CD14-positive monocyte (primary cell): ENCODE results near the gene OMD. TPM values are rescaled to one million over a fixed set of nuclear protein-coding genes. Genes with fewer than 3 reads are reported as not detected.

Source experiments
- DNase-seq, 3 donors: peaks; one replicate each; pipeline ENCODE4 v3.0.0-alpha.2; 2011 to 2022
- H2AFZ ChIP-seq: 2 replicates; pipeline ENCODE4 v1.6.0; 2012; ENCODE audit warnings: mild to moderate bottlenecking, low read depth, low read length, inconsistent platforms; ENCODE audit not compliant: insufficient read depth, poor library complexity, severe bottlenecking
- H3K27ac ChIP-seq, 2 donors: 1 replicate in 1 of 2; 2 replicates in 1 of 2; pipeline ENCODE4 v1.5.1; 2012 to 2013; ENCODE audit warnings: low read length in 2 of 2, control low read depth in 1 of 2, inconsistent platforms in 1 of 2, low read depth in 1 of 2, mild to moderate bottlenecking in 1 of 2
- H3K27me3 ChIP-seq, 2 donors: one replicate each; pipeline versions ENCODE4 v1.6.0 to v1.6.1; 2011 to 2013; ENCODE audit warnings: low read length in 2 of 2; ENCODE audit not compliant: control insufficient read depth in 2 of 2, insufficient read depth in 2 of 2
- H3K36me3 ChIP-seq, 2 donors: replicated peaks in 1 of 2; 1 replicate in 1 of 2; 2 replicates in 1 of 2; pipeline versions ENCODE4 v1.5.1 to v1.6.1; 2012 to 2013; ENCODE audit warnings: low read length in 2 of 2, control low read depth in 1 of 2, inconsistent platforms in 1 of 2, mild to moderate bottlenecking in 1 of 2; ENCODE audit not compliant: insufficient read depth in 2 of 2, control insufficient read depth in 1 of 2
- H3K4me1 ChIP-seq, 2 donors: 1 replicate in 1 of 2; 2 replicates in 1 of 2; pipeline versions ENCODE4 v1.5.1 to v1.6.1; 2012 to 2013; ENCODE audit warnings: low read length in 2 of 2, control low read depth in 1 of 2, inconsistent platforms in 1 of 2, mild to moderate bottlenecking in 1 of 2, moderate library complexity in 1 of 2; ENCODE audit not compliant: insufficient read depth in 2 of 2, control insufficient read depth in 1 of 2
- H3K4me2 ChIP-seq: replicated peaks from 2 replicates; pipeline ENCODE3; 2012; ENCODE audit warnings: low read length, moderate library complexity, mild to moderate bottlenecking; ENCODE audit not compliant: poor library complexity, severe bottlenecking; ENCODE audit errors: extremely low read depth
- H3K4me3 ChIP-seq, 3 experiments: fragments of 200-600 bp in 1 of 3; sonication (generic) in 1 of 3; replicated peaks in 1 of 3; 1 replicate in 2 of 3; 2 replicates in 1 of 3; pipeline ENCODE4 v1.5.1; 2011 to 2013; ENCODE audit warnings: low read length in 3 of 3, mild to moderate bottlenecking in 3 of 3, control low read depth in 2 of 3, low read depth in 2 of 3, inconsistent platforms in 1 of 3, moderate library complexity in 1 of 3
- H3K79me2 ChIP-seq: 2 replicates; pipeline ENCODE4 v1.6.0; 2012; ENCODE audit warnings: mild to moderate bottlenecking, control low read depth, inconsistent platforms, low read length, moderate library complexity; ENCODE audit not compliant: insufficient read depth
- H3K9ac ChIP-seq: 2 replicates; pipeline ENCODE4 v1.6.0; 2017; ENCODE audit warnings: low read length, mild to moderate bottlenecking; ENCODE audit not compliant: insufficient read depth, poor library complexity, severe bottlenecking
- H3K9me3 ChIP-seq, 2 donors: replicated peaks in 1 of 2; 1 replicate in 1 of 2; 2 replicates in 1 of 2; pipeline versions ENCODE4 v1.5.1 to v1.6.1; 2012 to 2013; ENCODE audit warnings: low read length in 2 of 2, control low read depth in 1 of 2; ENCODE audit not compliant: control insufficient read depth in 1 of 2, insufficient read depth in 1 of 2
- H4K20me1 ChIP-seq: 2 replicates; pipeline ENCODE4 v1.6.0; 2012; ENCODE audit warnings: mild to moderate bottlenecking, low read length, control low read depth, moderate library complexity; ENCODE audit not compliant: insufficient read depth
- H3K27ac Mint-ChIP-seq, 7 donors: one replicate each; pipeline ENCODE4 v1.8.0; 2020; ENCODE audit warnings: mild to moderate bottlenecking in 7 of 7, mixed read lengths in 7 of 7, moderate library complexity in 6 of 7, inconsistent platforms in 2 of 7
- H3K27me3 Mint-ChIP-seq, 3 donors: one replicate each; pipeline ENCODE4 v1.8.0; 2021 to 2022; ENCODE audit warnings: low read depth in 3 of 3, mild to moderate bottlenecking in 3 of 3, mixed read lengths in 3 of 3, moderate library complexity in 3 of 3, inconsistent platforms in 1 of 3
- H3K36me3 Mint-ChIP-seq, 2 donors: one replicate each; pipeline ENCODE4 v1.8.0; 2020; ENCODE audit warnings: mixed read lengths in 2 of 2, inconsistent platforms in 1 of 2, mild to moderate bottlenecking in 1 of 2
- H3K4me1 Mint-ChIP-seq: one replicate; pipeline ENCODE4 v1.8.0; 2020; ENCODE audit warnings: mild to moderate bottlenecking, mixed read lengths
- H3K4me3 Mint-ChIP-seq, 2 donors: one replicate each; pipeline ENCODE4 v1.8.0; 2020; ENCODE audit warnings: mild to moderate bottlenecking in 2 of 2, mixed read lengths in 2 of 2, moderate library complexity in 1 of 2
- H3K9me3 Mint-ChIP-seq, 7 donors: one replicate each; pipeline ENCODE4 v1.8.0; 2020 to 2022; ENCODE audit warnings: mixed read lengths in 7 of 7, mild to moderate bottlenecking in 6 of 7, moderate library complexity in 6 of 7, inconsistent platforms in 2 of 7
- WGBS: methylation state at CpG from one replicate; pipeline ENCODE4 v1.1.5; 2013; ENCODE audit warnings: missing lambda C conversion rate; ENCODE audit not compliant: insufficient coverage; 5-methylcytosine and 5-hydroxymethylcytosine counted together
- intact Hi-C, 2 donors: fragments of 100-400 bp; cut with micrococcal nuclease; formaldehyde crosslinking; loops; one replicate each; pipeline versions ENCODE4 v1.15.0 to v1.15.1; 2023
- polyA plus RNA-seq, 3 donors: library from polyadenylated mRNA; depleted of rRNA in 1 of 3; unstranded in 2 of 3; stranded (reverse) in 1 of 3; fragments of 300-500 nt in 2 of 3; fragments of >200 nt in 1 of 3; fragmentation: Illumina TruSeq in 2 of 3; gene quantifications; 1 replicate in 2 of 3; 2 replicates in 1 of 3; pipeline ENCODE4 v1.2.3, GENCODE V29; 2012 to 2021
- TF ChIP-seq, protein P1 (sequence below): fragments of 200-600 bp; IDR thresholded peaks from one replicate; pipeline ENCODE4 v1.8.0; 2022; ENCODE audit warnings: antibody characterized with exemption, mild to moderate bottlenecking

The OMD gene
- polyA plus RNA-seq, 3 donors, result not detected

DNA sequence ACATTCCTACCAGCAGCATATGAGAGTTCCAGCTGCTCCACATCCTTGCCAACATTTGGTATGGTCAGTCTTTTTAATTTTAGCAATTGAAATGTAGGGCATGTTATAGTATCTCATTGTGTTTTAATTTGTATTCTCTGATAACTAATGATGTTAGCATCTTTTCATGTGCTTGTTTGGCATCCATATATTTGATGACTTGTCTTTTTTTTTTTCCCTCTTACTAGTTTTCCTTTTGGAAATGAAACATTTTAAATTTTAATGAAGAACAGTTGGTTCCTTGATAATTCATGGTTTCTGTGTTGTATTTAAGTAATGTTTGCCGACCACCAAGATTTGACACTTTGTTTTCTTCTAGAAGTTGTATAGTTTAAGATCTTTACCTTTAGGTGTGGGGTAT is 28.7 kb downstream of the OMD start:
- intact Hi-C loops, result no loop called here
- 100% methylated on average over 1 of the region's 1 CpG for WGBS
- H3K79me2 ChIP-seq, result no peaks in the 10 kb centered on the region
- H3K27ac ChIP-seq, result no peak overlapping the region
- no peaks in the 10 kb centered on the region for H3K27me3 ChIP-seq
- H3K4me3 ChIP-seq, result no peak overlapping the region
- H3K9me3 ChIP-seq, result no peaks in the 10 kb centered on the region
- H3K4me3 Mint-ChIP-seq, result no peak overlapping the region
- H3K36me3 ChIP-seq, result no peaks in the 10 kb centered on the region
- peaks cover 0 to 2% (median 0%) of the 10 kb centered on the region in 7 donors for H3K9me3 Mint-ChIP-seq
- H3K27ac Mint-ChIP-seq, result no peak overlapping the region
- no peaks in the 10 kb centered on the region for H3K27me3 Mint-ChIP-seq
- H2AFZ ChIP-seq, result no peak overlapping the region
- no peak overlapping the region for H3K9ac ChIP-seq
- H3K36me3 Mint-ChIP-seq, result peaks cover 0 to 2% of the 10 kb centered on the region in 2 donors
- no peak overlapping the region for H3K4me2 ChIP-seq
- DNase-seq, result no peak
- TF ChIP-seq, protein P1, sequence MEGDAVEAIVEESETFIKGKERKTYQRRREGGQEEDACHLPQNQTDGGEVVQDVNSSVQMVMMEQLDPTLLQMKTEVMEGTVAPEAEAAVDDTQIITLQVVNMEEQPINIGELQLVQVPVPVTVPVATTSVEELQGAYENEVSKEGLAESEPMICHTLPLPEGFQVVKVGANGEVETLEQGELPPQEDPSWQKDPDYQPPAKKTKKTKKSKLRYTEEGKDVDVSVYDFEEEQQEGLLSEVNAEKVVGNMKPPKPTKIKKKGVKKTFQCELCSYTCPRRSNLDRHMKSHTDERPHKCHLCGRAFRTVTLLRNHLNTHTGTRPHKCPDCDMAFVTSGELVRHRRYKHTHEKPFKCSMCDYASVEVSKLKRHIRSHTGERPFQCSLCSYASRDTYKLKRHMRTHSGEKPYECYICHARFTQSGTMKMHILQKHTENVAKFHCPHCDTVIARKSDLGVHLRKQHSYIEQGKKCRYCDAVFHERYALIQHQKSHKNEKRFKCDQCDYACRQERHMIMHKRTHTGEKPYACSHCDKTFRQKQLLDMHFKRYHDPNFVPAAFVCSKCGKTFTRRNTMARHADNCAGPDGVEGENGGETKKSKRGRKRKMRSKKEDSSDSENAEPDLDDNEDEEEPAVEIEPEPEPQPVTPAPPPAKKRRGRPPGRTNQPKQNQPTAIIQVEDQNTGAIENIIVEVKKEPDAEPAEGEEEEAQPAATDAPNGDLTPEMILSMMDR, result no peak
- H3K4me1 Mint-ChIP-seq, result no peaks in the 10 kb centered on the region
- H3K4me1 ChIP-seq, result no peaks in the 10 kb centered on the region
- no peaks in the 10 kb centered on the region for H4K20me1 ChIP-seq

DNA sequence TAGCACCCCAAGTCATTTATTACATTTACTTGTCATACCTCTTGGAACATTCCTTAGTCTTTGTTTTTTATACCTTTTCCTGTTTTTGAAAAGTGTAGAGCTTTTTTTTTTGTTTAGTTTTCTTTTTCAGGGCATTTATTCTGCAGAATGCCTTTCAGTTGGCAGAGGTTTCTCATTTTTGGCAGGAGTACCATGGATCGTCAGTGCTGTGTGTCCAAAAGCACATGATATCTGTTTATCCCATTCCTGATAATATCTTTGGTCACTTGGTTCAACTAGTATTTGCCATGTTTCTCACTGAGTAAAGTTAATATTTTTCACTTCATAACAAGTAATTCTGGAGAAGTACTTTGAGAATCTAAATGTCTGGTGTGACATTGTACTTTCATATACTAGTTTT is 30.6 kb downstream of the OMD start:
- H3K27me3 Mint-ChIP-seq, result no peaks in the 10 kb centered on the region
- no peaks in the 10 kb centered on the region for H3K79me2 ChIP-seq

More for the DNA sequence above, 30.6 kb downstream of the OMD start:
- H3K27me3 ChIP-seq, result no peaks in the 10 kb centered on the region
- DNase-seq, result no peak
- no peak overlapping the region for H3K4me3 Mint-ChIP-seq
- H3K9me3 ChIP-seq, result no peaks in the 10 kb centered on the region
- H3K4me1 Mint-ChIP-seq, result no peaks in the 10 kb centered on the region
- H3K27ac ChIP-seq, result no peak overlapping the region
- peaks cover 0 to 2% of the 10 kb centered on the region in 2 donors for H3K36me3 Mint-ChIP-seq
- no peak overlapping the region for H3K9ac ChIP-seq
- no CpG with 5 or more reads among the region's 1 CpG for WGBS
- peaks cover 0 to 2% (median 0%) of the 10 kb centered on the region in 7 donors for H3K9me3 Mint-ChIP-seq
- H3K4me1 ChIP-seq, result no peaks in the 10 kb centered on the region
- intact Hi-C loops, result no loop called here
- no peaks in the 10 kb centered on the region for H4K20me1 ChIP-seq
- TF ChIP-seq, protein P1, result no peak
- no peaks in the 10 kb centered on the region for H3K36me3 ChIP-seq
- no peak overlapping the region for H2AFZ ChIP-seq
- no peak overlapping the region for H3K27ac Mint-ChIP-seq
- no peak overlapping the region for H3K4me2 ChIP-seq
- no peak overlapping the region for H3K4me3 ChIP-seq
